Liver (tissue), 9 donors: ENCODE data around the gene EIF1AD. TPM values are rescaled to one million over a fixed set of nuclear protein-coding genes. Genes with fewer than 3 reads are reported as not detected.
"Not testable (repeated sequence)": the region's sequence is repeated elsewhere in the genome, so short reads cannot be mapped to it uniquely, and the experiment has no call there.

ENCODE experiments used
- DNase-seq: peaks from one replicate; pipeline ENCODE4 v3.0.0-alpha.2; 2017; ENCODE audit warnings: low spot score
- H3K27ac ChIP-seq, 2 donors: one replicate each; pipeline ENCODE4 v1.7.0; 2013; ENCODE audit warnings: inconsistent platforms in 2 of 2, low read length in 2 of 2, control low read depth in 1 of 2, low read depth in 1 of 2, mild to moderate bottlenecking in 1 of 2
- H3K27me3 ChIP-seq, 4 donors: one replicate each; pipeline versions ENCODE4 v1.6.1 to v1.7.0; 2013; ENCODE audit warnings: low read length in 3 of 4, inconsistent platforms in 1 of 4, mild to moderate bottlenecking in 1 of 4, moderate library complexity in 1 of 4; ENCODE audit not compliant: control insufficient read depth in 4 of 4, insufficient read depth in 4 of 4
- H3K36me3 ChIP-seq, 4 donors: one replicate each; pipeline versions ENCODE4 v1.6.1 to v1.7.0; 2013; ENCODE audit warnings: low read length in 3 of 4, mild to moderate bottlenecking in 3 of 4, low read depth in 1 of 4, moderate library complexity in 1 of 4; ENCODE audit not compliant: control insufficient read depth in 4 of 4, insufficient read depth in 3 of 4
- H3K4me1 ChIP-seq, 4 donors: one replicate each; pipeline versions ENCODE4 v1.6.1 to v1.7.0; 2013; ENCODE audit warnings: low read length in 3 of 4, mild to moderate bottlenecking in 3 of 4, moderate library complexity in 1 of 4; ENCODE audit not compliant: control insufficient read depth in 4 of 4, insufficient read depth in 4 of 4
- H3K4me3 ChIP-seq, 3 donors: one replicate each; pipeline versions ENCODE4 v1.6.1 to v1.7.0; 2013; ENCODE audit warnings: low read length in 3 of 3, control low read depth in 1 of 3, low read depth in 1 of 3, mild to moderate bottlenecking in 1 of 3
- H3K9ac ChIP-seq, 2 donors: one replicate each; pipeline ENCODE4 v1.7.0; 2013; ENCODE audit warnings: low read length in 2 of 2, mild to moderate bottlenecking in 2 of 2, moderate library complexity in 2 of 2, control low read depth in 1 of 2, low read depth in 1 of 2
- H3K9me3 ChIP-seq, 4 donors: one replicate each; pipeline versions ENCODE4 v1.6.1 to v1.7.0; 2013; ENCODE audit warnings: low read length in 3 of 4; ENCODE audit not compliant: control insufficient read depth in 4 of 4
- EGR1 ChIP-seq, 2 donors: IDR thresholded peaks; 2 replicates each; pipeline ENCODE4 v1.6.1; 2016 to 2018; ENCODE audit warnings: antibody characterized with exemption in 2 of 2, low read depth in 2 of 2
- FOXA1 ChIP-seq: IDR thresholded peaks from 2 replicates; pipeline ENCODE4 v1.6.1; 2016; ENCODE audit warnings: antibody characterized with exemption
- FOXA2 ChIP-seq: IDR thresholded peaks from 2 replicates; pipeline ENCODE4 v1.6.1; 2016; ENCODE audit warnings: antibody characterized with exemption
- GABPA ChIP-seq, 2 donors: IDR thresholded peaks in 1 of 2; conservative IDR thresholded peaks in 1 of 2; 2 replicates each; pipeline ENCODE4 v1.6.1; 2016; ENCODE audit warnings: antibody characterized with exemption in 2 of 2, mild to moderate bottlenecking in 1 of 2, moderate library complexity in 1 of 2
- HNF4A ChIP-seq, 2 donors: conservative IDR thresholded peaks; 2 replicates each; pipeline ENCODE4 v1.6.1; 2016; ENCODE audit warnings: antibody characterized with exemption in 2 of 2, mild to moderate bottlenecking in 2 of 2
- HNF4G ChIP-seq: IDR thresholded peaks from 2 replicates; pipeline ENCODE4 v1.6.1; 2016; ENCODE audit warnings: antibody characterized with exemption
- JUND ChIP-seq, 2 donors: IDR thresholded peaks; 2 replicates each; pipeline ENCODE4 v1.6.1; 2016; ENCODE audit warnings: antibody characterized with exemption in 2 of 2
- NR2F2 ChIP-seq: IDR thresholded peaks from 2 replicates; pipeline ENCODE4 v1.6.1; 2016; ENCODE audit warnings: antibody characterized with exemption
- RXRA ChIP-seq, 2 donors: IDR thresholded peaks; 2 replicates each; pipeline ENCODE4 v1.6.1; 2017 to 2018; ENCODE audit warnings: antibody characterized with exemption in 2 of 2, mild to moderate bottlenecking in 1 of 2
- SP1 ChIP-seq: IDR thresholded peaks from 2 replicates; pipeline ENCODE4 v1.6.1; 2018; ENCODE audit warnings: antibody characterized with exemption, mild to moderate bottlenecking
- TAF1 ChIP-seq: conservative IDR thresholded peaks from 2 replicates; pipeline ENCODE4 v1.6.1; 2016; ENCODE audit warnings: antibody characterized with exemption, mild to moderate bottlenecking
- YY1 ChIP-seq: IDR thresholded peaks from 2 replicates; pipeline ENCODE4 v1.6.1; 2016; ENCODE audit warnings: antibody characterized with exemption, mild to moderate bottlenecking
- WGBS: extraction: QIAGEN DNeasy Blood & Tissue Kit; methylation state at CpG from one replicate; pipeline ENCODE4 v1.1.7; 2013; 5-methylcytosine and 5-hydroxymethylcytosine counted together
- polyA plus RNA-seq, 2 donors: library from polyadenylated mRNA; stranded (reverse) in 1 of 2; unstranded in 1 of 2; fragments of 200-250 nt in 1 of 2; fragments of >200 nt in 1 of 2; fragmentation: Nextera tagmentation in 1 of 2; extraction: Ambion mirVana in 1 of 2; gene quantifications; one replicate each; pipeline versions ENCODE4 v1.2.1 to v1.2.3, GENCODE V29; 2013 to 2015
- total RNA-seq, 2 donors: library from RNA; depleted of rRNA; stranded (reverse); fragments of >200 nt; gene quantifications; one replicate each; pipeline ENCODE4 v1.2.3, GENCODE V29; 2014
- TF ChIP-seq, protein P1 (sequence below): fragments of 150-350 bp; IDR thresholded peaks from 2 replicates; pipeline ENCODE4 v1.5.1; 2017; ENCODE audit warnings: improper control_type of control experiment, low read depth, low read length; ENCODE audit not compliant: missing input control
- TF ChIP-seq, protein P2 (sequence below): IDR thresholded peaks from 2 replicates; pipeline ENCODE4 v1.6.1; 2016; ENCODE audit warnings: antibody characterized with exemption
- TF ChIP-seq, protein P3 (sequence below): IDR thresholded peaks from 2 replicates; pipeline ENCODE4 v1.6.1; 2016; ENCODE audit warnings: antibody characterized with exemption
- TF ChIP-seq, protein P4 (sequence below): IDR thresholded peaks from 2 replicates; pipeline ENCODE4 v1.6.1; 2016; ENCODE audit warnings: antibody characterized with exemption, mild to moderate bottlenecking
- TF ChIP-seq, protein P5 (sequence below): IDR thresholded peaks from 2 replicates; pipeline ENCODE4 v1.6.1; 2016; ENCODE audit warnings: antibody characterized with exemption
- donor health status: healthy.
- donor health status: healthy.
- donor health status: healthy.
- donor health status: healthy.
- donor health status: healthy.

Gene EIF1AD
- total and polyA plus RNA-seq, 4 donors: 6.3 to 18.2 (median 14.2) TPM

DNA sequence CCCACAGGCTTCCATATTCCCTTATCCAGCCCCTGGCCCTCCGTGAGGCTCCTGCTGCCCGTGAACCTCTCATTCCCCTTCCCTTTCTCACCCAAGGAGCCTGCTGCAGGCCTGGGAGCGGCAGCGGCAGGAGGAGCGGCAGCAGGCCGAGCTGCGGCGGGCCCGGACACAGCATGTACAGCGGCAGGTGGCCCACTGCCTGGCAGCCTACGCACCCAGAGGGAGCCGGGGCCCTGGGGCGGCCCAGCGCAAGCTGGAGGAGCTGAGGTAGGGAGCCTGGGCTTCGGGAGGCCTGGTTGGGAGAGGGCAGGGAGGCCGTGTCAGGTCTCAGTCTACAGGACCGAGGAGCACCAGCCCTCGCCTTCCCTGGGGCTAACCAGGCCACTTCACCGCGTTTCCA is 48.5 kb downstream of the EIF1AD start:
- Histone ChIP-seq H3K27me3 (no peaks in the 10 kb centered on the region), H3K36me3 (no peaks in the 10 kb centered on the region), H3K4me3 (no peak overlapping the region), H3K4me1 (peaks cover 3 to 9% (median 4%) of the 10 kb centered on the region in 4 donors), H3K9me3 (no peaks in the 10 kb centered on the region), H3K9ac (no peak overlapping the region), H3K27ac (no peak overlapping the region)
- no peak for TF ChIP-seq EGR1 (IDR thresholded peaks at IDR 0.05; ENCODE audit: low read depth in 2 of 2)
- TF ChIP-seq GABPA (IDR thresholded peaks at IDR 0.05 in 1 of 2, conservative IDR thresholded peaks at IDR 0.05 in 1 of 2): no peak
- no peak for TF ChIP-seq RXRA (IDR thresholded peaks at IDR 0.05)
- no peak for TF ChIP-seq NR2F2
- TF ChIP-seq, protein P1, sequence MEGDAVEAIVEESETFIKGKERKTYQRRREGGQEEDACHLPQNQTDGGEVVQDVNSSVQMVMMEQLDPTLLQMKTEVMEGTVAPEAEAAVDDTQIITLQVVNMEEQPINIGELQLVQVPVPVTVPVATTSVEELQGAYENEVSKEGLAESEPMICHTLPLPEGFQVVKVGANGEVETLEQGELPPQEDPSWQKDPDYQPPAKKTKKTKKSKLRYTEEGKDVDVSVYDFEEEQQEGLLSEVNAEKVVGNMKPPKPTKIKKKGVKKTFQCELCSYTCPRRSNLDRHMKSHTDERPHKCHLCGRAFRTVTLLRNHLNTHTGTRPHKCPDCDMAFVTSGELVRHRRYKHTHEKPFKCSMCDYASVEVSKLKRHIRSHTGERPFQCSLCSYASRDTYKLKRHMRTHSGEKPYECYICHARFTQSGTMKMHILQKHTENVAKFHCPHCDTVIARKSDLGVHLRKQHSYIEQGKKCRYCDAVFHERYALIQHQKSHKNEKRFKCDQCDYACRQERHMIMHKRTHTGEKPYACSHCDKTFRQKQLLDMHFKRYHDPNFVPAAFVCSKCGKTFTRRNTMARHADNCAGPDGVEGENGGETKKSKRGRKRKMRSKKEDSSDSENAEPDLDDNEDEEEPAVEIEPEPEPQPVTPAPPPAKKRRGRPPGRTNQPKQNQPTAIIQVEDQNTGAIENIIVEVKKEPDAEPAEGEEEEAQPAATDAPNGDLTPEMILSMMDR: no peak
- TF ChIP-seq TAF1: no peak
- TF ChIP-seq HNF4A (conservative IDR thresholded peaks at IDR 0.05): no peak
- TF ChIP-seq HNF4G: no peak
- no peak for TF ChIP-seq YY1
- no peak for TF ChIP-seq JUND (IDR thresholded peaks at IDR 0.05)
- TF ChIP-seq, protein P2, sequence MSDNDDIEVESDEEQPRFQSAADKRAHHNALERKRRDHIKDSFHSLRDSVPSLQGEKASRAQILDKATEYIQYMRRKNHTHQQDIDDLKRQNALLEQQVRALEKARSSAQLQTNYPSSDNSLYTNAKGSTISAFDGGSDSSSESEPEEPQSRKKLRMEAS: no peak
- TF ChIP-seq FOXA1: no peak
- TF ChIP-seq, protein P3, sequence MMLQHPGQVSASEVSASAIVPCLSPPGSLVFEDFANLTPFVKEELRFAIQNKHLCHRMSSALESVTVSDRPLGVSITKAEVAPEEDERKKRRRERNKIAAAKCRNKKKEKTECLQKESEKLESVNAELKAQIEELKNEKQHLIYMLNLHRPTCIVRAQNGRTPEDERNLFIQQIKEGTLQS: no peak
- no peak for DNase-seq
- WGBS: 95% methylated on average over 20 of the region's 20 CpGs

DNA sequence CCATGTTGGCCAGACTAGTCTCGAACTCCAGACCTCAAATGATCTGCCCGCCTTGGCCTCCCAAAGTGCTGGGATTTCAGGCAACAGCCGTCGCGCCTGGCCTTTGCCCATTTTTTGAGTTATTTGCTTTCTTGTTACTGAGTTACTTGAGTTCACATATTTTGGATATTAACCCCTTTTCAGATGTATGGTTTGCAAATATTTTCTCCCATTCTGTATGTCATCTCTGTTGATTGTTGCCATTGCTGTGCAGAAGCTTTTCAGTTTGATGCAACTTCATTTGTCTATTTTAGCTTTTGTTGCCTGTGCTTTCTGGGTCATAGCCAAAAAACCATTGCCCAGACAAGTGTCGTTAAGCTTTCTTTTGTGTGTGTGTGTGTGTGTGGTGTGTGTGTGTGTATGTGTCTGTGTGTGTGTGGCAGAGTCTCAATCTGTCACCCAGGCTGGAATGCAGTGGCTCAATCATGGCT is 49.9 kb downstream of the EIF1AD start:
- no peak for DNase-seq
- WGBS: 23% methylated on average over 6 of the region's 6 CpGs
- no peaks in the 10 kb centered on the region for H3K36me3 ChIP-seq
- H3K4me1 ChIP-seq: peaks cover 3 to 9% (median 4%) of the 10 kb centered on the region in 4 donors
- H3K9ac ChIP-seq: no peak overlapping the region
- H3K9me3 ChIP-seq: no peaks in the 10 kb centered on the region
- no peaks in the 10 kb centered on the region for H3K27me3 ChIP-seq
- no peak overlapping the region for H3K4me3 ChIP-seq
- TF ChIP-seq SP1: peak; percentile 51
- peak; percentile 21 to 42 for TF ChIP-seq RXRA (IDR thresholded peaks at IDR 0.05)
- no peak for TF ChIP-seq YY1
- no peak for TF ChIP-seq FOXA2
- TF ChIP-seq, protein P2: no peak
- peak; percentile 13 to 46 for TF ChIP-seq HNF4A (conservative IDR thresholded peaks at IDR 0.05)
- peak in 1 of 2 donors; percentile 42 for TF ChIP-seq GABPA (IDR thresholded peaks at IDR 0.05 in 1 of 2, conservative IDR thresholded peaks at IDR 0.05 in 1 of 2)
- no peak for TF ChIP-seq NR2F2
- TF ChIP-seq, protein P4, sequence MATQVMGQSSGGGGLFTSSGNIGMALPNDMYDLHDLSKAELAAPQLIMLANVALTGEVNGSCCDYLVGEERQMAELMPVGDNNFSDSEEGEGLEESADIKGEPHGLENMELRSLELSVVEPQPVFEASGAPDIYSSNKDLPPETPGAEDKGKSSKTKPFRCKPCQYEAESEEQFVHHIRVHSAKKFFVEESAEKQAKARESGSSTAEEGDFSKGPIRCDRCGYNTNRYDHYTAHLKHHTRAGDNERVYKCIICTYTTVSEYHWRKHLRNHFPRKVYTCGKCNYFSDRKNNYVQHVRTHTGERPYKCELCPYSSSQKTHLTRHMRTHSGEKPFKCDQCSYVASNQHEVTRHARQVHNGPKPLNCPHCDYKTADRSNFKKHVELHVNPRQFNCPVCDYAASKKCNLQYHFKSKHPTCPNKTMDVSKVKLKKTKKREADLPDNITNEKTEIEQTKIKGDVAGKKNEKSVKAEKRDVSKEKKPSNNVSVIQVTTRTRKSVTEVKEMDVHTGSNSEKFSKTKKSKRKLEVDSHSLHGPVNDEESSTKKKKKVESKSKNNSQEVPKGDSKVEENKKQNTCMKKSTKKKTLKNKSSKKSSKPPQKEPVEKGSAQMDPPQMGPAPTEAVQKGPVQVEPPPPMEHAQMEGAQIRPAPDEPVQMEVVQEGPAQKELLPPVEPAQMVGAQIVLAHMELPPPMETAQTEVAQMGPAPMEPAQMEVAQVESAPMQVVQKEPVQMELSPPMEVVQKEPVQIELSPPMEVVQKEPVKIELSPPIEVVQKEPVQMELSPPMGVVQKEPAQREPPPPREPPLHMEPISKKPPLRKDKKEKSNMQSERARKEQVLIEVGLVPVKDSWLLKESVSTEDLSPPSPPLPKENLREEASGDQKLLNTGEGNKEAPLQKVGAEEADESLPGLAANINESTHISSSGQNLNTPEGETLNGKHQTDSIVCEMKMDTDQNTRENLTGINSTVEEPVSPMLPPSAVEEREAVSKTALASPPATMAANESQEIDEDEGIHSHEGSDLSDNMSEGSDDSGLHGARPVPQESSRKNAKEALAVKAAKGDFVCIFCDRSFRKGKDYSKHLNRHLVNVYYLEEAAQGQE: no peak
- TF ChIP-seq, protein P1: no peak
- no peak for TF ChIP-seq EGR1 (IDR thresholded peaks at IDR 0.05; ENCODE audit: low read depth in 2 of 2)
- TF ChIP-seq JUND (IDR thresholded peaks at IDR 0.05): no peak
- TF ChIP-seq, protein P5, sequence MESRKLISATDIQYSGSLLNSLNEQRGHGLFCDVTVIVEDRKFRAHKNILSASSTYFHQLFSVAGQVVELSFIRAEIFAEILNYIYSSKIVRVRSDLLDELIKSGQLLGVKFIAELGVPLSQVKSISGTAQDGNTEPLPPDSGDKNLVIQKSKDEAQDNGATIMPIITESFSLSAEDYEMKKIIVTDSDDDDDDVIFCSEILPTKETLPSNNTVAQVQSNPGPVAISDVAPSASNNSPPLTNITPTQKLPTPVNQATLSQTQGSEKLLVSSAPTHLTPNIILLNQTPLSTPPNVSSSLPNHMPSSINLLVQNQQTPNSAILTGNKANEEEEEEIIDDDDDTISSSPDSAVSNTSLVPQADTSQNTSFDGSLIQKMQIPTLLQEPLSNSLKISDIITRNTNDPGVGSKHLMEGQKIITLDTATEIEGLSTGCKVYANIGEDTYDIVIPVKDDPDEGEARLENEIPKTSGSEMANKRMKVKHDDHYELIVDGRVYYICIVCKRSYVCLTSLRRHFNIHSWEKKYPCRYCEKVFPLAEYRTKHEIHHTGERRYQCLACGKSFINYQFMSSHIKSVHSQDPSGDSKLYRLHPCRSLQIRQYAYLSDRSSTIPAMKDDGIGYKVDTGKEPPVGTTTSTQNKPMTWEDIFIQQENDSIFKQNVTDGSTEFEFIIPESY: no peak
- no peak overlapping the region for H3K27ac ChIP-seq

DNA sequence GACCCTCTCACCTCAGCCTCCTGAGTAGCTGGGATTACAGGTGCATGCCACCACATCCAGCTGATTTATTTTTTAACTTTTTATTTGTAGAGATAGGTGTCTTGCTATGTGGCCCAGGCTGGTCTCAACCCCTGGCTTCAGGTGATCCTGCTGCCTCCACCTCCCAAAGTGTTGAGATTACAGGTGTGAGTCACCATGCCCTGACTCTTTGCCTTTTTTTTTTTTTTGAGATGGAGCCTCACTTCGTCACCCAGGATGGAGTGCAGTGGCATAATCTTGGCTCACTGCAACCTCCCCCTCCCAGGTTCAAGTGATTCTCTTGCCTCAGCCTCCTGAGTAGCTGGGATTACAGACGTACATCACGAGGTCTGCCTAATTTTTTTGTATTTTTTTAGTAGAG is 50.3 kb downstream of the EIF1AD start:
- not testable (repeated sequence) for DNase-seq, H3K4me3 ChIP-seq, H3K36me3 ChIP-seq, H3K27ac ChIP-seq, H3K4me1 ChIP-seq, H3K9ac ChIP-seq, H3K27me3 ChIP-seq, H3K9me3 ChIP-seq
- WGBS: 49% methylated on average over 3 of the region's 3 CpGs
